Measurements from ENCODE around the gene BBLN.
A peak's percentile ranks its signal among the peaks of the same experiment; 100 is the strongest.

GRCh38 chr9:128159784-128160602 is at the start of gene BBLN:
- TF ChIP-seq, protein P1, sequence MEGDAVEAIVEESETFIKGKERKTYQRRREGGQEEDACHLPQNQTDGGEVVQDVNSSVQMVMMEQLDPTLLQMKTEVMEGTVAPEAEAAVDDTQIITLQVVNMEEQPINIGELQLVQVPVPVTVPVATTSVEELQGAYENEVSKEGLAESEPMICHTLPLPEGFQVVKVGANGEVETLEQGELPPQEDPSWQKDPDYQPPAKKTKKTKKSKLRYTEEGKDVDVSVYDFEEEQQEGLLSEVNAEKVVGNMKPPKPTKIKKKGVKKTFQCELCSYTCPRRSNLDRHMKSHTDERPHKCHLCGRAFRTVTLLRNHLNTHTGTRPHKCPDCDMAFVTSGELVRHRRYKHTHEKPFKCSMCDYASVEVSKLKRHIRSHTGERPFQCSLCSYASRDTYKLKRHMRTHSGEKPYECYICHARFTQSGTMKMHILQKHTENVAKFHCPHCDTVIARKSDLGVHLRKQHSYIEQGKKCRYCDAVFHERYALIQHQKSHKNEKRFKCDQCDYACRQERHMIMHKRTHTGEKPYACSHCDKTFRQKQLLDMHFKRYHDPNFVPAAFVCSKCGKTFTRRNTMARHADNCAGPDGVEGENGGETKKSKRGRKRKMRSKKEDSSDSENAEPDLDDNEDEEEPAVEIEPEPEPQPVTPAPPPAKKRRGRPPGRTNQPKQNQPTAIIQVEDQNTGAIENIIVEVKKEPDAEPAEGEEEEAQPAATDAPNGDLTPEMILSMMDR (conservative IDR thresholded peaks at IDR 0.05; ENCODE audit: low read depth, low read length): no peak
- TF ChIP-seq MAZ (IDR thresholded peaks at IDR 0.05; ENCODE audit: borderline replicate concordance, low read depth, low read length) (peak; percentile 87; the same call in 1 of the 2 replicates), FOS (IDR thresholded peaks at IDR 0.05; ENCODE audit: low read depth, low read length) (no peak), POLR2A (IDR thresholded peaks at IDR 0.05; ENCODE audit: low read depth, low read length) (peak; percentile 72), MAFK (IDR thresholded peaks at IDR 0.05; ENCODE audit: low read depth, low read length) (no peak), MXI1 (IDR thresholded peaks at IDR 0.05; ENCODE audit: borderline replicate concordance, low read depth, low read length) (no peak), NFE2L2 (IDR thresholded peaks at IDR 0.05; ENCODE audit: low read depth, low read length) (no peak)
